Fibroblast of skin of right quadriceps (primary cell): Measurements from ENCODE around the gene FAM216B.
A peak's percentile ranks its signal among the peaks of the same experiment; 100 is the strongest.
"Not testable (repeated sequence)": the region's sequence is repeated elsewhere in the genome, so short reads cannot be mapped to it uniquely, and the experiment has no call there.

Experiments used
- DNase-seq: peaks from one replicate; pipeline ENCODE4 v3.0.0-alpha.2; 2013

Gene FAM216B

DNA sequence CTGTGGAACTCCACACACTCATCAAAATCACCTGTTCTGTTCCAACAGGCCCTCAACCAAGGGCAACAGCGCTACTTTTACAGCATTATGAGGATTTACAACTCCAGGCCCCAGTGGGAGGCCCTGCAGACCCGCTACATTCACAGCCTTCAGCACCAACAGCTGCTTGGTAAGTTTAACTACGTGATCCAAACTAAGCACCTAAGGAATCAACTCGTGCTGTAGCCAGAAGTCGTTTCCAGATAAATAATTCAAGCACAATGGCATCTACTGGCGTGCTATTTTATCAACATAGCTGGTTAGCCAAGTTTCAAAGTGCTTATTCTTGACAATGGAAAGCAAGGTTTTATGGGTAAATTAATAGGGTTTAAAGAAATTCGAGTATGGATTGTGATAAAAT, 5.3 kb downstream of the FAM216B start:
- DNase-seq = no peak

DNA sequence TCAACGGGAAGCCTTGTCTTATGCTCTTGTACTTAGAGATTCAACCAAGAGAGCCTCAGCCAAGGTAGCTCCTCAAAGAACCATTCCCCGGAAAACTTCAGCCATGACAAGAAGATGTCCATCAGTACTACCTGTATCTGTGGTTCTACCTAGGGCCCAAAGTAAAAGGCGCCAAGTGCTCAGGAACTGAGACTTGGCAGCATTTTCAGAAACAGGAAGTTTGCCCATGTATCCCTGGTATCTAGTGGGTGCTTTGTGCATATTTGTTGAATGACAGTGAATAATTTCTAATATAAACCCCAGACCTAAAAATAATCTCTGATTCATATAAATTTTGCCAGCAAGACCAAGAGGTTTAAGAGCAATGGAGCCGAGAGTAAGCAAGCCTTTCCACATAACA, 7.2 kb downstream of the FAM216B start:
- no peak for DNase-seq

DNA sequence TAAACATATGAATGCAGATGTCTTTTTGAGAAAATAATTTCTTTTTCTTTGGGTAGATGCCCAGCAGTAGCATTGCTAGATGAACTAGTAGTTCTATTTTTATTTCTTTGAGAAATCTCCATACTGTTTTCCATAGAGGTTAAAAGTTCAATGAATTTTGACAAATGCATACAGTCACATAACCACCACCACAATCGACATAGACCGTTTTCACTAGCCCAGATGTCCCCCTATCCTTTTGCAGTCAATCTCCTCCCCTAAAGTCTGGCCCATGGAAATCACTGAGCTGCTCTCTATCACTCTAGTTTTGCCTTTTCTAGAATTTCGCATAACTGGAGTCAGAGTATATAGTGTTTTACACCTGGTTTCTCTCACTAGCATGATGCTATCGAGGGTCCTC, 10.8 kb downstream of the FAM216B start:
- DNase-seq = no peak

- peak; percentile 51 for DNase-seq
Observed at GRCh38 chr13:42794577-42795275, 13.3 kb downstream of the FAM216B start.

DNA sequence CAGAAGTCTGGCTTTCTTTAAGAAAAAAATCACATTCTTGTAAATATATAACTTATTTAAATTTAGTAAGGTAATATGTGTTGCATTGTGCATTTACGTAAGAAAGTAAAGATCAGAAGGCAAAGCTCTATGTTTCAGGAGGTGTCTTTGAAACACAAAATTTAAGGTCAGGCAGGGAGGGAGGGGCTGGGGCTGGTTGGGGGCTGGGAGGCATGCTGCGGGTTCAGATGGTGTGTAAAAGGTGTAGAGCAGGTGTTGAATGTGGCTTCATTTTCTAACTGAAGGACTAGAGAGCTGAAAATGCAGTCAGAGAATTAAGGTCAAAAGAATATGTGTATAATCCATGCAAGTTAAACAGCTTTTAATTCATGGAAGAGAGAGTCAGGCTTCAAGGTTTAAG, 14.3 kb downstream of the FAM216B start:
- no peak for DNase-seq

DNA sequence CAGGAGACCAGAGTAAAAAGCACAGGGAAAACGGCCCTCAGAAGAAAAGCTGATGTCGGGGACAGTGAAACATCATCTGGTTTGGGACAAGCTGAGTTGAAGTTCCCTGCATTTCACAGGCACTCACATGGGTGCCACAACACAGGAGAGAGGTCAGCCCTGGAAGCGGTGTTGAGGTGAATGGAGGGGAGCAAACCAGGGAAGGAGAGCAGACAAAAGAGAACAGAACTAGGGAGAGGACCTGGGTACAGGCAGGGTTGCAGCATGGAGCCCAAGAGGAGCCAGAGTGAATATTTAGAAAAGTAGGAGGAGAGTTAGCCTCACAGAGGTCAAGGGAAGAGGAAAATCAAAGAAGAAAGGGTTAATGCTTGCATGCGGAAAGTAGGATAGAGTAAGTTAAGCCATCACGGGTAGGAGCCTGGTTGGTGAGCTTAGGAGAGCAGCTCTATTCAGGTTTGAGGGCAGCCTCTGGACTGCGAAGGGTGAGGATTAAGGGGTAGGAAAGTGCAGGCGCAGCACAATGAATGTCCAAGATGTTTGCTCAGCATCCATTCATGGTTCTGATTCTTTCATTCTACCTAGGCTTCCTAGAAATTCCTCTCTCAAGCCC, 15.5 kb downstream of the FAM216B start:
- no peak for DNase-seq

DNA sequence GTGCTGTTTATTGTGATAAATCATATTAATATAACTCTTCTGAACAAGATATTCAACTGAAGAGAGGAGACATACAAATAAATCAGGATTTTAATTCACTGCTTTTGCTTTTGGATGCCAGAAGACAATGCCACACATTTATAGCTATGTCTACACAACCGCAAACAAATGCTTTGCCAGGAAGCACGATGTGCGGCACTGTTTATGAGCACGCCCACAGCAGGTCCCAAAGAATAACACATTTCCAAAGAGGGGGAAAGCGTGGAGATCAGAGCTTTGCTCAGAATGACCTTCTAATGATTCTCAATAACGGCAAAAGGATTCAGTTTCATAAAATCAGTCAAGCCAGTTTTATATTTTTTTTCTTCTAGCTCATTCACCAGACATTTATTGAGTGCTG, 16.7 kb downstream of the FAM216B start:
- no peak for DNase-seq

DNA sequence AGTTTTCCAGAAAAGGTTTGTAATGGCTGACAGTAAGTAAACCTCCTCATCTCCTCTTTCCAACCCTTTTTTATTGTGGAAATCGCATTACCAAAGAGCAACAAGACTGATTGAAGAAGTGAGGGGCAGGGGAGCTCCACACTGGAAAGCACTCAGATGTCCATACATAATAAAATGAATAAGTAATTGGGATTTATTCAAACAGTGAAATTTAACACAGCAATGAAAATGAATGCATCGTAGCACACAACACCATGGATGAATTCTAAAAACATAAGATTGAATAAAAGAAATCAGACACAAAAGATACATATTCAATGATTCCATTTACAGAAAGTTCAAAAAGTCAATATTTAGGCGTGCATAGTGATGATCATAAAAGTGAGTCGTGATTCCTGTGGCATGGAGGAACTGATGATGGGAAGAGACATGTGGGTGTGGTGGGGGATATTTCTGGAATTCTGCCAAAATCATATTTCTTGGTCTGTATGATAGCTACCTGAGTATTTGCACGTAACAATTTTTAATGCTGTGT, 18.8 kb downstream of the FAM216B start:
- DNase-seq = no peak

GRCh38 chr13:42803563-42804204, 22.3 kb downstream of the FAM216B start:
- peak; percentile 72 for DNase-seq

DNA sequence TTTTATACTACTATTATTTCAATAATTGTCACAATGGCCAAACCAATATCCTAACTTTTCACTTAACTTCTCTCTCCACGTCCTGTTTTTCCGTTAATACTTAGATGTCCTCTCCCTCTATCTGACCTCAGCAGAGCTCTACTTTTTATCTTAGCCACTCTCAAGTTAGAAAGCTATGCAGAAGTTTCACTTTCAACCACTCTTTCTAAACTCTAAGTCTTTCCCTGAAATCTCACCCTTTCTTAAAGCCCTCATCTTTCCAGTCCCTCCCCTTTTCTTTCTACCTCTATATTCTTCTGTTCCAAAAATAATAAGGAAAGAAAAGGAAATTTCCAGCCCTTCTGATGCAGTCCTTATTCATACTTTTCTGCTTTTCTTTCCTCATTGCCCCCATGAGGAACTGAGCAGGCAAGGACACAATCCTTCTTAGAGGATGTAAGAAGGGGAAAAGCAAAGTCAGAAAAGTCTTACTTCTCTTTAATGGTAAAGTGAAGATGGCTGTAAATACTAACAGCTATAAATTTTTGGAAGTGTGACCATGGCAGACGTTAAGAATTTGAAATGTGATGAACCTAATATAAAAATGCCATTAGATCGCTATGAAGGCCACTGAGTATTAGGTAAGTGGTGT, 23.0 kb downstream of the FAM216B start:
- DNase-seq = no peak

DNA sequence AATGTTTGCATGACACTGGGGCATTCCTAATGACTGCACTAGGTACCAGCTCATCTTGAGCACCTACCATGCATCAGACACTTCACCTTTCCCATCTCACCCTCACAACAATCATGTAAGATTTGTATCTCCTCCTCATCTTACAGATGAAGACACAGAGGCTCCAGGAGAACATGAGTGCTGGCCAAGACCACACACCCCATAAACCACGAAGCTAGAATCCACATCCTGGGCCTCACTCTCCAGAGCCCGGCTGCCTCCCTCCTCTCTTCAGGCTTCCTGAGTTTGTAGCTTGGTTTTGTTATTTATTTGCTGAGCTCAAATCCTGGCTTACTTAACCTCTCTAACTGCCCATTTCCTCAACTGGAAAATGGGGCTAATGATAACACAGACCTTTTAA, 25.9 kb downstream of the FAM216B start:
- peak; percentile 55 for DNase-seq

DNA sequence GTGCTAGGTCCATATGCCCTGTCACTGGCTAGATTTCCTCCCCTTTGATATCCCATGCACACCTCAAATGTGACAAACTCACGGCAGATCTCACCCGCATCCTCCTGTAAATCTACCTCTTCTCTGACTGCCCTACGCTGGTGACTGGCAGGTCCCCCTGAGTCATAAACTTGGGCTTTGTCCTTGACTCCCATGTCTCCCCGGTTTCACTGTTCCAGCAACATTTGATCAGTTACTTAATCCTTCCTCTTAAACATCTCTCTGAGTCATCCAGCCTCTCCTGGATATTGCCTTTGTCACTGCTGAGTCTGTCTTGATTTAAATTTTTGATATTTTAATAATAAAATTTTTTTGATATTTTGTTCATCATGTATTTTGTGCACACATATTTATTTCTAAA, 26.5 kb downstream of the FAM216B start:
- DNase-seq = peak; percentile 79

DNA sequence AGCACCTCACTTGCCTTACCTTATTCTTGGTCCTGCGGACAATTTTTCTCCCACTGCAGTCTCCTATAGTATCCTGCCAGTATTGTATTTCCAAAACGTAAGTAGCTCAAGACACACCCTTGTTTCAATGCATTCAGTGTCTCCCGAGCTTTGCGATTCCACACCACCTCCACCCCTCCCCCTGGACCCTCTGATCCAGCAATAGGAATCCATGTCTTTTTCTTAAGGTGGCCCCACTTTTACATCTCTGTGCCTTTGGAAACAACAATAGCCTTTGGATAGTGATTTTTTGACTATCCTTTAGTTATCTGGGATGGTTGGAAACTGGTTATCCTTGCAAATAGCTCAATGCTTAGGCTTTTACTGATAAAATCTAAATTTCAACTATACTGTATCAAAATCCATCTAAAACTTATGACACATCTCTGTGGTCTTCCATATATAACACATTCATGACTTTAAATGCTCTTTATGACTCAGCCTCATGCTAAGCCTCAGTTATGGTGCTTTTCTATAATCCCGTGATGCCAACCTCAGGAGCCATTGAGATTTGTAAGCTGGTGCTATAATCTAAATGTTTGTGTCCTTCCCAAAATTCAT, 27.1 kb downstream of the FAM216B start:
- DNase-seq = peak; percentile 85

GRCh38 chr13:42812316-42812715, 30.9 kb downstream of the FAM216B start:
- peak; percentile 62 for DNase-seq

GRCh38 chr13:42814868-42815267, 33.5 kb downstream of the FAM216B start:
- peak; percentile 98 for DNase-seq

DNA sequence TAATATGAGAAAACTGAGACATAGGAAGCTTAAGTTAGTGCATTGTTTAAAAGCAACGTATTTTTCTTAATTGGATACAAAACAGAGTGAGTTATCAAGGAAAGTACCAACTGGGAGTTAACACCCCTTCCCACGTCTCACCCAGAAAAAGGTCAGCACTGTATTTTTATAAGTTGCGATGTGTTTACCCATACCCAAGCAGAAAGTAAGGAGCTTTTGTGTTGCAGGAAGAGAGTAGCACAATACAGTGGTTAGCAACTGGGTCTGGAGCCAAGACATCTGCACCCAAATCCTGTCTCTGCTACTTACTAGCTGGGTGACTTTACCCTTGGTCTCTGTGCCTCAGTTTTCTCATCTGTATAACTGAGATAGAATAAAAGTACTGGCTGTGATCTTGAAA, 34.3 kb downstream of the FAM216B start:
- DNase-seq = no peak

DNA sequence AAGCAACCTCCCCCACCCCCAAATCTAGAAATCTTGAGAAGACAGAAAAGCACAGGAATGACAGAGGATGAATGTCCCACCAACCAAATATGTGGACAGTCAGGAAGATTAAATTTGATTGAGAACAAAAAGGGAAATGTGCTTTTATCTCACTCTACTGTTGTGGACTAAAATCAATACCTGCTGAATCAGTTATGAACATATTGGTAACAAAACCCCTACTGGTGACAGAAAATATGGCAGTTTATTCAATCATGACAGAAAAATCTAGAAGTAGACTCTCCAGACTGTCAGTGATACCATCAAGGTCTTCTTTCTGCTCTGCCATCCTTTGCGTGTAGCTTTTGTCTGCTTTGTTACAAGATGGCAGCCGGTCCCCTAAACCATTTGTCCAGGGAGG, 35.2 kb downstream of the FAM216B start:
- DNase-seq = no peak

DNA sequence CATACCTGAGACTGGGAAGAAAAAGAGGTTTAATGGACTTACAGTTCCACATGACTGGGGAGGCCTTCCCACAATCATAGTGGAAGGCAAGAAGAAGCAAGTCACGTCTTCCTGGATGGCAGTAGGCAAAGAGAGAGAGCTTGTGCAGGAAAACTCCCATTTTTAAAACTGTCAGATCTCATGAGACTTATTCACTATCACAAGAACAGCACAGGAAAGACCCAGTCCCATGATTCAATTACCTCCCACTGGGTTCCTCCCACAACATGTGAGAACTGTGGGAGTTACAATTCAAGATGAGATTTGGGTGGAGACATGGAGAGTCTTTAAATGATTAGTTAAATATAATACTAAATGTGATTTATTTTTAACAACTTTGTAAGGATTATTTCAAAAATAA, 38.3 kb downstream of the FAM216B start:
- not testable (repeated sequence) for DNase-seq

GRCh38 chr13:42820451-42820850, 39.1 kb downstream of the FAM216B start:
- DNase-seq = peak; percentile 68

GRCh38 chr13:42821437-42821836, 40.1 kb downstream of the FAM216B start:
- DNase-seq = peak; percentile 94

- DNase-seq = peak; percentile 98
Observed at GRCh38 chr13:42832341-42833096, 51.1 kb downstream of the FAM216B start.

DNA sequence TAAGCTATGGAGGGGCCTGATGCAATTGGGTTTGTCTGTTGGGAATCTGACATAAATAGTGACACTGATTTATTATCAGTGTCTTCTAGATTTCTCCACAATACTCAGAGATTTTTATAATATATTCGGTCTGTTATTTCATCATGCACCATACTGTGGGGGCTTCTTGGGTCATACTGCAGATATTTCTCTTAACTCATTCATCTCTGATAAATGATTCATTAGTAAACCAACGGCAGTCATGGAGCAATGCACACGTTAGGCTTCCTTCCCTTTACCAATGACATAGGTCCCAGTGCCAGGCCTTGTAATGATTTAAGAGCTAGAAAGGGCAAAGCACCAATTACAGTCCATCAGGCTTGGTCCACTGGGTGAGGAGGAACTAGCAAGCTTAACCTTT, 53.6 kb downstream of the FAM216B start:
- peak; percentile 57 for DNase-seq
